CD4-positive, CD25-positive, alpha-beta regulatory T cell (primary cell): ENCODE measurements around the gene RARRES2. TPM values are rescaled to one million over a fixed set of nuclear protein-coding genes. Genes with fewer than 3 reads are reported as not detected.
"Not testable (repeated sequence)": the region's sequence is repeated elsewhere in the genome, so short reads cannot be mapped to it uniquely, and the experiment has no call there.

Source experiments
- ATAC-seq, 2 donors: fragments of 150-1000 bp; cut with Tn5 transposase; one replicate each; pipeline ENCODE4 v1.10.0; 2021; ENCODE audit warnings: low read depth in 2 of 2, moderate number of reproducible peaks in 2 of 2, moderate library complexity in 1 of 2
- DNase-seq, 3 donors: peaks; one replicate each; pipeline versions ENCODE4 v3.0.0 to v3.0.0-alpha.2; 2012 to 2022; ENCODE audit warnings: mixed read lengths in 1 of 3
- H3K27ac ChIP-seq: one replicate; pipeline ENCODE4 v1.7.0; 2013; ENCODE audit warnings: mild to moderate bottlenecking, low read length; ENCODE audit not compliant: insufficient read depth, poor library complexity, severe bottlenecking
- H3K27me3 ChIP-seq: one replicate; pipeline ENCODE4 v1.7.0; 2013; ENCODE audit warnings: low read length; ENCODE audit not compliant: control insufficient read depth, insufficient read depth
- H3K36me3 ChIP-seq: one replicate; pipeline ENCODE4 v1.7.0; 2013; ENCODE audit warnings: mild to moderate bottlenecking, low read length, moderate library complexity; ENCODE audit not compliant: control insufficient read depth, insufficient read depth
- H3K4me1 ChIP-seq: 2 replicates; pipeline ENCODE4 v1.7.0; 2013; ENCODE audit warnings: mild to moderate bottlenecking, low read length; ENCODE audit not compliant: insufficient read depth, control insufficient read depth, poor library complexity, severe bottlenecking
- H3K4me3 ChIP-seq: one replicate; pipeline ENCODE4 v1.7.0; 2013; ENCODE audit warnings: low read depth, mild to moderate bottlenecking, low read length, moderate library complexity
- H3K9me3 ChIP-seq, 2 experiments: 1 replicate in 1 of 2; 2 replicates in 1 of 2; pipeline ENCODE4 v1.7.0; 2013; ENCODE audit warnings: low read length in 2 of 2, mild to moderate bottlenecking in 1 of 2, moderate library complexity in 1 of 2; ENCODE audit not compliant: control insufficient read depth in 2 of 2
- H3K27ac Mint-ChIP-seq, 3 donors: one replicate each; pipeline ENCODE4 v1.8.0; 2020 to 2022; ENCODE audit warnings: mild to moderate bottlenecking in 3 of 3, mixed read lengths in 3 of 3, moderate library complexity in 2 of 3
- H3K27me3 Mint-ChIP-seq: one replicate; pipeline ENCODE4 v1.8.0; 2022; ENCODE audit warnings: mild to moderate bottlenecking, mixed read lengths
- H3K36me3 Mint-ChIP-seq: one replicate; pipeline ENCODE4 v1.8.0; 2020; ENCODE audit warnings: mixed read lengths
- H3K4me1 Mint-ChIP-seq, 4 donors: one replicate each; pipeline ENCODE4 v1.8.0; 2020 to 2022; ENCODE audit warnings: mixed read lengths in 4 of 4, mild to moderate bottlenecking in 1 of 4
- H3K4me3 Mint-ChIP-seq, 4 donors: one replicate each; pipeline ENCODE4 v1.8.0; 2020 to 2022; ENCODE audit warnings: mild to moderate bottlenecking in 4 of 4, mixed read lengths in 4 of 4, moderate library complexity in 3 of 4
- H3K9me3 Mint-ChIP-seq, 7 donors: one replicate each; pipeline ENCODE4 v1.8.0; 2020 to 2022; ENCODE audit warnings: mixed read lengths in 7 of 7, mild to moderate bottlenecking in 3 of 7, moderate library complexity in 2 of 7
- polyA plus RNA-seq, 4 donors: library from polyadenylated mRNA; unstranded; fragments of 300-500 nt; fragmentation: Illumina TruSeq; gene quantifications; one replicate each; pipeline ENCODE4 v1.2.3, GENCODE V29; 2021
- total RNA-seq: library from RNA; stranded (reverse); gene quantifications from one replicate; pipeline ENCODE4 v1.2.3, GENCODE V29; 2022

The RARRES2 gene
- total and polyA plus RNA-seq, 5 donors from 2014 or later = not detected

- H3K4me3 ChIP-seq = peak overlapping the region; percentile 90
- Mint-ChIP-seq H3K9me3 (peaks cover 0 to 2% (median 0%) of the 10 kb centered on the region in 7 donors), H3K27me3 (no peaks in the 10 kb centered on the region), H3K27ac (peak overlapping the region; percentile 96 to 99 (median 96)), H3K4me1 (peaks cover 16 to 55% (median 41%) of the 10 kb centered on the region in 4 donors), H3K36me3 (peaks cover 35% of the 10 kb centered on the region), H3K4me3 (peak overlapping the region; percentile 96 to 99 (median 98))
- H3K9me3 ChIP-seq = no peaks in the 10 kb centered on the region
- no peaks in the 10 kb centered on the region for H3K27me3 ChIP-seq
- DNase-seq (peak in 2 of 3 donors; percentile 55 to 92), ATAC-seq (peak; percentile 59 to 62)
- H3K36me3 ChIP-seq = peaks cover 14% of the 10 kb centered on the region
- peak overlapping the region; percentile 80 for H3K27ac ChIP-seq
- H3K4me1 ChIP-seq = peaks cover 29% of the 10 kb centered on the region
Measured at GRCh38 chr7:150322114-150322832, 19.2 kb downstream of the RARRES2 start.

- H3K4me3 Mint-ChIP-seq = peak overlapping the region; percentile 96 to 99 (median 98)
- peak overlapping the region; percentile 90 for H3K4me3 ChIP-seq
- H3K27ac Mint-ChIP-seq = peak overlapping the region in 2 of 3 donors; percentile 96 to 99
- peaks cover 29% of the 10 kb centered on the region for H3K36me3 Mint-ChIP-seq
- H3K27ac ChIP-seq = no peak overlapping the region
- H3K27me3 ChIP-seq = no peaks in the 10 kb centered on the region
- H3K4me1 ChIP-seq = peaks cover 29% of the 10 kb centered on the region
- no peak for ATAC-seq
- H3K27me3 Mint-ChIP-seq = no peaks in the 10 kb centered on the region
- peaks cover 9% of the 10 kb centered on the region for H3K36me3 ChIP-seq
- DNase-seq = no peak
- peaks cover 0 to 2% (median 0%) of the 10 kb centered on the region in 7 donors for H3K9me3 Mint-ChIP-seq
- no peaks in the 10 kb centered on the region for H3K9me3 ChIP-seq
- H3K4me1 Mint-ChIP-seq = peaks cover 16 to 50% (median 39%) of the 10 kb centered on the region in 4 donors
Measured at GRCh38 chr7:150321788-150322113, 19.7 kb downstream of the RARRES2 start.

GRCh38 chr7:150317748-150318444, 23.5 kb downstream of the RARRES2 start:
- Histone ChIP-seq H3K36me3 (peaks cover 3% of the 10 kb centered on the region), H3K27me3 (no peaks in the 10 kb centered on the region), H3K4me1 (peaks cover 16% of the 10 kb centered on the region), H3K27ac (no peak overlapping the region), H3K9me3 (no peaks in the 10 kb centered on the region), H3K4me3 (no peak overlapping the region)
- DNase-seq (no peak), ATAC-seq (no peak)
- peaks cover 0 to 2% (median 0%) of the 10 kb centered on the region in 7 donors for H3K9me3 Mint-ChIP-seq
- peak overlapping the region in 1 of 4 donors; percentile 78 for H3K4me3 Mint-ChIP-seq
- peaks cover 17% of the 10 kb centered on the region for H3K36me3 Mint-ChIP-seq
- H3K27me3 Mint-ChIP-seq = no peaks in the 10 kb centered on the region
- H3K27ac Mint-ChIP-seq = no peak overlapping the region
- H3K4me1 Mint-ChIP-seq = peaks cover 13 to 30% (median 23%) of the 10 kb centered on the region in 4 donors

GRCh38 chr7:150316987-150317386, 24.4 kb downstream of the RARRES2 start:
- H3K27me3 ChIP-seq, H3K36me3 ChIP-seq, H3K4me3 ChIP-seq, H3K4me1 ChIP-seq, H3K9me3 ChIP-seq, H3K4me3 Mint-ChIP-seq, H3K27ac ChIP-seq, H3K27me3 Mint-ChIP-seq, ATAC-seq, H3K9me3 Mint-ChIP-seq, DNase-seq: not testable (repeated sequence)
- Mint-ChIP-seq H3K4me1 (peaks cover 7 to 21% (median 15%) of the 10 kb centered on the region in 4 donors), H3K36me3 (peaks cover 17% of the 10 kb centered on the region), H3K27ac (peak overlapping the region in 1 of 3 donors; percentile 61)

DNA sequence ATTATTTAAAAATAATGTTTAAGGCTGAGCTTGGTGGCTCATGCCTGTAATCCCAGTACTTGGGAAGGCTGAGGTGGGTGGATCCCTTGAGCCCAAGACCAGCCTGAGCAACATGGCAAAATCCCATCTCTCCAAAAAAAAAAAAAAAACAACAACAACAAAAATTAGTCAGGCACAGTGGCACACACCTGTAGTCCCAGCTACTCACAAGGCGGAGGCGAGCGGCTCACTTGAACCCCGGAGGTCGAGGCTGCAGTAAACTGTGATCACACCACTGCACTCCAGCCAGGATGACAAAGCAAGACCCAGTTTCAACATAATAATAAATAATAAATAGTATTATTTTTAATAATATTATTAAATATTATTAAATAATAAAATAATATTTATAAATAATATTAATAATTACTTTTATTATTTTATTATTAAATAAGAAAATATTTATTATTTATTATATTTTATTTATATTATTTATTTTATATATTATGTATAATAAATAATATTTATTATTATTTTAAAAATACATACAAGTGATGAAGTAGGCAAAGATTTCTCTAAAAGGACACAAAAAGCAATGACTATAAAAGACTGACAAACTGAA, 26.7 kb downstream of the RARRES2 start:
- Histone ChIP-seq H3K27me3 (no peaks in the 10 kb centered on the region), H3K4me3 (no peak overlapping the region), H3K36me3 (peaks cover 3% of the 10 kb centered on the region), H3K27ac (no peak overlapping the region), H3K9me3 (no peaks in the 10 kb centered on the region), H3K4me1 (no peaks in the 10 kb centered on the region)
- ATAC-seq (no peak), DNase-seq (no peak)
- H3K27me3 Mint-ChIP-seq = no peaks in the 10 kb centered on the region
- no peak overlapping the region for H3K27ac Mint-ChIP-seq
- H3K4me3 Mint-ChIP-seq = no peak overlapping the region
- peaks cover 12% of the 10 kb centered on the region for H3K36me3 Mint-ChIP-seq
- peaks cover 2 to 8% (median 5%) of the 10 kb centered on the region in 4 donors for H3K4me1 Mint-ChIP-seq
- no peaks in the 10 kb centered on the region for H3K9me3 Mint-ChIP-seq

DNA sequence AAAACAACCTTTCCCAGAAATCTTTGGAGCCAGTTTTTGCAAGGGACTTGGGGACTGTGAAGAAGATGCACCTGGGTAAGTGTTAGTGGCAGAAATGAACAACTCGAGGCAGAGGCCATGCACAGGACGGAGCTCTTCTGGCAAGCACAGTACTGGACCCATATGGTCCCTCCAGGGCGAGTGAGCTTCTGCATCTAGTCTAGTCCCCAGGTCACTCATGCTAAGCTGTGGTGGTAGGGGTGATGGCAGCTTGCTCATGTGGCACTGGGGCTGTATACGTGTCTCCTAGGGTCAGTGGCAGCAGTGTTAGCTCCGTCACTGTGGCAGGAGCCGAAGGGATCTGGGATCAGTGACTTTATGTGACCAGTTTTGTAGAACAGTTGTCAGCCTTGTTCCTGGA, 27.6 kb downstream of the RARRES2 start:
- H3K27ac Mint-ChIP-seq = no peak overlapping the region
- no peaks in the 10 kb centered on the region for H3K27me3 ChIP-seq
- H3K36me3 ChIP-seq = peaks cover 3% of the 10 kb centered on the region
- H3K27me3 Mint-ChIP-seq = no peaks in the 10 kb centered on the region
- H3K9me3 ChIP-seq = no peaks in the 10 kb centered on the region
- H3K4me3 ChIP-seq = no peak overlapping the region
- no peak overlapping the region for H3K4me3 Mint-ChIP-seq
- H3K4me1 ChIP-seq = no peaks in the 10 kb centered on the region
- ATAC-seq = no peak
- peaks cover 0 to 8% (median 5%) of the 10 kb centered on the region in 4 donors for H3K4me1 Mint-ChIP-seq
- H3K27ac ChIP-seq = no peak overlapping the region
- no peak for DNase-seq
- H3K36me3 Mint-ChIP-seq = peaks cover 12% of the 10 kb centered on the region
- no peaks in the 10 kb centered on the region for H3K9me3 Mint-ChIP-seq

- H3K27ac Mint-ChIP-seq = no peak overlapping the region
- ATAC-seq = no peak
- peaks cover 12% of the 10 kb centered on the region for H3K36me3 Mint-ChIP-seq
- no peak overlapping the region for H3K27ac ChIP-seq
- H3K27me3 Mint-ChIP-seq = no peaks in the 10 kb centered on the region
- H3K9me3 ChIP-seq = no peaks in the 10 kb centered on the region
- H3K4me1 ChIP-seq = no peaks in the 10 kb centered on the region
- no peak overlapping the region for H3K4me3 Mint-ChIP-seq
- no peaks in the 10 kb centered on the region for H3K27me3 ChIP-seq
- peaks cover 0 to 1% (median 0%) of the 10 kb centered on the region in 7 donors for H3K9me3 Mint-ChIP-seq
- no peak overlapping the region for H3K4me3 ChIP-seq
- no peak for DNase-seq
- peaks cover 0 to 8% (median 5%) of the 10 kb centered on the region in 4 donors for H3K4me1 Mint-ChIP-seq
- peaks cover 3% of the 10 kb centered on the region for H3K36me3 ChIP-seq
Measured at GRCh38 chr7:150313367-150313809, 28.0 kb downstream of the RARRES2 start.
